ENCODE measurements around the gene ANKRD13A.
A peak's percentile ranks its signal among the peaks of the same experiment; 100 is the strongest.
"Not testable (repeated sequence)": the region's sequence is repeated elsewhere in the genome, so short reads cannot be mapped to it uniquely, and the experiment has no call there.

ANKRD13A gene

GRCh38 chr12:110047297-110047940 lies 48.2 kb downstream of the ANKRD13A start:
- DNase-seq (ENCODE audit: low read depth in 2 of 2), result no peak

GRCh38 chr12:110048242-110049027 lies 49.2 kb downstream of the ANKRD13A start, which contains the start of gene C12orf76:
Gene C12orf76, minus strand, starts transcription at chr12:110048522. Its CDS starts 27 bp downstream, at chr12:110048495.
- peak; percentile 90 for DNase-seq (ENCODE audit: low read depth in 2 of 2)

GRCh38 chr12:110049034-110049433 lies 49.8 kb downstream of the ANKRD13A start:
- not testable (repeated sequence) for DNase-seq (ENCODE audit: low read depth in 2 of 2)

- not testable (repeated sequence) for DNase-seq (ENCODE audit: low read depth in 2 of 2)
Measured at GRCh38 chr12:110049666-110050065, 50.4 kb downstream of the ANKRD13A start.

GRCh38 chr12:110050927-110051326 lies 51.7 kb downstream of the ANKRD13A start:
- no peak for DNase-seq (ENCODE audit: low read depth in 2 of 2)

- peak; percentile 75 for DNase-seq (ENCODE audit: low read depth in 2 of 2)
Measured at GRCh38 chr12:110055375-110056352, 56.4 kb downstream of the ANKRD13A start.

GRCh38 chr12:110056643-110057042 lies 57.4 kb downstream of the ANKRD13A start:
- not testable (repeated sequence) for DNase-seq (ENCODE audit: low read depth in 2 of 2)

- DNase-seq (ENCODE audit: low read depth in 2 of 2), result no peak
Measured at GRCh38 chr12:110058875-110059615, 59.8 kb downstream of the ANKRD13A start.

- no peak for DNase-seq (ENCODE audit: low read depth in 2 of 2)
Measured at GRCh38 chr12:110059651-110060000, 60.4 kb downstream of the ANKRD13A start.

GRCh38 chr12:110062241-110062640 lies 63.0 kb downstream of the ANKRD13A start:
- DNase-seq (ENCODE audit: low read depth in 2 of 2), result no peak

- no peak for DNase-seq (ENCODE audit: low read depth in 2 of 2)
Measured at GRCh38 chr12:110065540-110065939, 66.3 kb downstream of the ANKRD13A start.

GRCh38 chr12:110067531-110067930 lies 68.3 kb downstream of the ANKRD13A start:
- DNase-seq (ENCODE audit: low read depth in 2 of 2), result no peak

GRCh38 chr12:110068115-110068514 lies 68.9 kb downstream of the ANKRD13A start:
- not testable (repeated sequence) for DNase-seq (ENCODE audit: low read depth in 2 of 2)

- no peak for DNase-seq (ENCODE audit: low read depth in 2 of 2)
Measured at GRCh38 chr12:110068654-110069053, 69.4 kb downstream of the ANKRD13A start.

GRCh38 chr12:110071504-110071903 lies 72.3 kb downstream of the ANKRD13A start:
- no peak for DNase-seq (ENCODE audit: low read depth in 2 of 2)

- DNase-seq (ENCODE audit: low read depth in 2 of 2), result no peak
Measured at GRCh38 chr12:110071967-110072366, 72.7 kb downstream of the ANKRD13A start.

GRCh38 chr12:110072636-110073035 lies 73.4 kb downstream of the ANKRD13A start:
- DNase-seq (ENCODE audit: low read depth in 2 of 2), result not testable (repeated sequence)

- DNase-seq (ENCODE audit: low read depth in 2 of 2), result no peak
Measured at GRCh38 chr12:110073049-110073831, 74.0 kb downstream of the ANKRD13A start.

GRCh38 chr12:110074089-110074488 lies 74.9 kb downstream of the ANKRD13A start:
- DNase-seq (ENCODE audit: low read depth in 2 of 2), result no peak

GRCh38 chr12:110075880-110076279 lies 76.7 kb downstream of the ANKRD13A start:
- DNase-seq (ENCODE audit: low read depth in 2 of 2), result no peak
